ENCODE measurements around the gene FARP2.

GRCh38 chr2:241501099-241501541, 145.0 kb downstream of the FARP2 start:
- TF ChIP-seq CTCF (IDR thresholded peaks at IDR 0.05) (no peak), EP300 (IDR thresholded peaks at IDR 0.05) (no peak), POLR2A (IDR thresholded peaks at IDR 0.05) (no peak)
